Activated CD4-positive, CD25-positive, alpha-beta regulatory T cell treated with anti-CD3 and anti-CD28 coated beads, Interleukin-2, amount 50 U/mL, for 24 hours (primary cell): Measurements from ENCODE around the gene EXOC3L2.

Experiments
- ATAC-seq, 2 donors: fragments of 150-1000 bp; cut with Tn5 transposase; one replicate each; pipeline ENCODE4 v1.10.0; 2021; ENCODE audit warnings: mild to moderate bottlenecking in 1 of 2, moderate library complexity in 1 of 2

EXOC3L2 gene

GRCh38 chr19:45179072-45179891 is 65.9 kb downstream of the EXOC3L2 start:
- no peak for ATAC-seq

GRCh38 chr19:45178262-45179071 is 66.7 kb downstream of the EXOC3L2 start, which contains the start of gene BLOC1S3:
Gene BLOC1S3, plus strand, starts transcription at chr19:45178784. Its CDS starts 513 bp downstream, at chr19:45179297.
- peak; percentile 84 to 89 for ATAC-seq

GRCh38 chr19:45177817-45178261 is 67.4 kb downstream of the EXOC3L2 start, which contains the start of gene TRAPPC6A:
Gene TRAPPC6A, minus strand, starts transcription at chr19:45178237. Its CDS starts 19 bp downstream, at chr19:45178218.
- peak; percentile 3 to 4 for ATAC-seq

GRCh38 chr19:45175515-45176345 is 69.5 kb downstream of the EXOC3L2 start:
- ATAC-seq: no peak

GRCh38 chr19:45173816-45174215 is 71.4 kb downstream of the EXOC3L2 start:
- ATAC-seq: no peak

GRCh38 chr19:45172611-45173208 is 72.5 kb downstream of the EXOC3L2 start:
- no peak for ATAC-seq

GRCh38 chr19:45172173-45172572 is 73.0 kb downstream of the EXOC3L2 start:
- peak; percentile 50 to 53 for ATAC-seq

- ATAC-seq: peak; percentile 77 to 83
These were observed 74.0 kb downstream of the EXOC3L2 start for GRCh38 chr19:45171211-45171623.

- no peak for ATAC-seq
These were observed 74.8 kb downstream of the EXOC3L2 start for GRCh38 chr19:45170146-45171106.

GRCh38 chr19:45169602-45170001 is 75.6 kb downstream of the EXOC3L2 start:
- ATAC-seq: no peak

- no peak for ATAC-seq
These were observed 76.3 kb downstream of the EXOC3L2 start for GRCh38 chr19:45168767-45169351.

- no peak for ATAC-seq
These were observed 78.4 kb downstream of the EXOC3L2 start for GRCh38 chr19:45166723-45167252.

- ATAC-seq: peak; percentile 88 to 89
These were observed 80.5 kb downstream of the EXOC3L2 start for GRCh38 chr19:45164577-45165335.

- ATAC-seq: no peak
These were observed 81.3 kb downstream of the EXOC3L2 start for GRCh38 chr19:45163751-45164460.

- ATAC-seq: no peak
These were observed 82.1 kb downstream of the EXOC3L2 start for GRCh38 chr19:45163156-45163555.

GRCh38 chr19:45162608-45163143 is 82.5 kb downstream of the EXOC3L2 start:
- ATAC-seq: no peak
